ENCODE measurements around the gene KCNA10.

GRCh38 chr1:110561596-110561995 is 42.6 kb upstream of the KCNA10 start:
- TF ChIP-seq EZH2phosphoT487 (IDR thresholded peaks at IDR 0.05; ENCODE audit: unreplicated experiment) (no peak), EZH2 (IDR thresholded peaks at IDR 0.05; ENCODE audit: low read depth, unreplicated experiment) (no peak), CTCF (conservative IDR thresholded peaks at IDR 0.05; ENCODE audit: low read depth in 2 of 2) (no peak), JUNB (IDR thresholded peaks at IDR 0.05; ENCODE audit: unreplicated experiment) (no peak), REST (IDR thresholded peaks at IDR 0.05; ENCODE audit: unreplicated experiment) (no peak), ZNF331 (CRISPR knock-in tag; IDR thresholded peaks at IDR 0.05; ENCODE audit: low read depth) (no peak), CREB1 (CRISPR knock-in tag; IDR thresholded peaks at IDR 0.05; ENCODE audit: low read depth) (no peak), ETS1 (IDR thresholded peaks at IDR 0.05) (no peak), STAT1 (IDR thresholded peaks at IDR 0.05; ENCODE audit: unreplicated experiment) (no peak), POLR2AphosphoS5 (IDR thresholded peaks at IDR 0.05; ENCODE audit: low read depth) (no peak), ZNF114 (CRISPR knock-in tag; IDR thresholded peaks at IDR 0.05) (no peak), NANOG (IDR thresholded peaks at IDR 0.05; ENCODE audit: borderline replicate concordance) (no peak), ZNF462 (CRISPR knock-in tag; IDR thresholded peaks at IDR 0.05) (no peak)
